Peyer's patch (tissue), 4 donors: Measurements from ENCODE around the gene PIK3C2G.

Experiments
- POLR2A ChIP-seq, 2 donors: fragments of 450-650 bp; IDR thresholded peaks; one replicate each; pipeline ENCODE4 v1.5.1; 2017; ENCODE audit warnings: antibody characterized with exemption in 2 of 2, mild to moderate bottlenecking in 2 of 2, moderate library complexity in 2 of 2
- TF ChIP-seq, protein P1 (sequence below), 6 experiments: fragments of 450-650 bp in 4 of 6; fragments of 200-600 bp in 2 of 6; sonication (generic) in 1 of 6; IDR thresholded peaks; one replicate each; pipeline ENCODE4 v1.5.1; 2017 to 2019; ENCODE audit warnings: antibody characterized with exemption in 6 of 6, mild to moderate bottlenecking in 3 of 6, moderate library complexity in 1 of 6

- TF ChIP-seq, protein P1, sequence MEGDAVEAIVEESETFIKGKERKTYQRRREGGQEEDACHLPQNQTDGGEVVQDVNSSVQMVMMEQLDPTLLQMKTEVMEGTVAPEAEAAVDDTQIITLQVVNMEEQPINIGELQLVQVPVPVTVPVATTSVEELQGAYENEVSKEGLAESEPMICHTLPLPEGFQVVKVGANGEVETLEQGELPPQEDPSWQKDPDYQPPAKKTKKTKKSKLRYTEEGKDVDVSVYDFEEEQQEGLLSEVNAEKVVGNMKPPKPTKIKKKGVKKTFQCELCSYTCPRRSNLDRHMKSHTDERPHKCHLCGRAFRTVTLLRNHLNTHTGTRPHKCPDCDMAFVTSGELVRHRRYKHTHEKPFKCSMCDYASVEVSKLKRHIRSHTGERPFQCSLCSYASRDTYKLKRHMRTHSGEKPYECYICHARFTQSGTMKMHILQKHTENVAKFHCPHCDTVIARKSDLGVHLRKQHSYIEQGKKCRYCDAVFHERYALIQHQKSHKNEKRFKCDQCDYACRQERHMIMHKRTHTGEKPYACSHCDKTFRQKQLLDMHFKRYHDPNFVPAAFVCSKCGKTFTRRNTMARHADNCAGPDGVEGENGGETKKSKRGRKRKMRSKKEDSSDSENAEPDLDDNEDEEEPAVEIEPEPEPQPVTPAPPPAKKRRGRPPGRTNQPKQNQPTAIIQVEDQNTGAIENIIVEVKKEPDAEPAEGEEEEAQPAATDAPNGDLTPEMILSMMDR (IDR thresholded peaks at IDR 0.05) = no peak
- no peak for TF ChIP-seq POLR2A (IDR thresholded peaks at IDR 0.05)
Observed at GRCh38 chr12:18482601-18483120, 221.3 kb downstream of the PIK3C2G start.
